ENCODE results near the gene NACC2.
A peak's percentile ranks its signal among the peaks of the same experiment; 100 is the strongest.

The NACC2 gene

GRCh38 chr9:135971111-135971766 is 123.8 kb downstream of the NACC2 start (continued):
- no peak for TF ChIP-seq ZNF324 (tag by site-specific recombination; IDR thresholded peaks at IDR 0.05)
- TF ChIP-seq IKZF3 (tag by site-specific recombination; IDR thresholded peaks at IDR 0.05) = no peak
- no peak for TF ChIP-seq ZNF544 (tag by site-specific recombination; IDR thresholded peaks at IDR 0.05)
- TF ChIP-seq ZNF140 (tag by site-specific recombination; IDR thresholded peaks at IDR 0.05) = no peak
- TF ChIP-seq ZNF239 (tag by site-specific recombination; IDR thresholded peaks at IDR 0.05) = no peak
- no peak for TF ChIP-seq ZNF214 (tag by site-specific recombination; IDR thresholded peaks at IDR 0.05; ENCODE audit: borderline replicate concordance)
- no peak for TF ChIP-seq ZNF48 (tag by site-specific recombination; IDR thresholded peaks at IDR 0.05)
- peak; percentile 67 for TF ChIP-seq ZIC2 (tag by site-specific recombination; IDR thresholded peaks at IDR 0.05)

- CTCF ChIA-PET = interaction anchor here (0.7 to 6.0 kb wide), 4 partner anchors 13 to 256 kb away, joined by 3 to 95 read pairs (median 7); no protein-coding TSS in a partner anchor
These were observed 124.8 kb downstream of the NACC2 start for GRCh38 chr9:135970128-135970815.

More at GRCh38 chr9:135970128-135970815, 124.8 kb downstream of the NACC2 start:
- H3K9me3 ChIP-seq (ENCODE audit: control insufficient read depth, insufficient read depth, low read depth, low read length) = no peaks in the 10 kb centered on the region
- POLR2A ChIA-PET = interaction anchor here (1.0 kb wide), 1 partner anchor 9 kb away, joined by 3 read pairs; the partner anchor contains the start of gene UBAC1
- H3K4me3 ChIP-seq (ENCODE audit: low read depth, low read length) = no peak overlapping the region
- H3K36me3 ChIP-seq (ENCODE audit: control insufficient read depth in 2 of 2, insufficient read depth in 1 of 2, low read length in 2 of 2) = no peaks in the 10 kb centered on the region
- no peak overlapping the region for H3K27ac ChIP-seq (ENCODE audit: extremely low read depth, low read depth, low read length)
- TF ChIP-seq ZNF580 (tag by site-specific recombination; IDR thresholded peaks at IDR 0.05) (no peak), SP2 (tag by site-specific recombination; IDR thresholded peaks at IDR 0.05) (no peak), ZNF2 (tag by site-specific recombination; IDR thresholded peaks at IDR 0.05) (no peak), ZNF184 (tag by site-specific recombination; IDR thresholded peaks at IDR 0.05) (no peak), ZNF518A (tag by site-specific recombination; conservative IDR thresholded peaks at IDR 0.05; ENCODE audit: low read depth) (no peak), ZNF707 (tag by site-specific recombination; IDR thresholded peaks at IDR 0.05) (no peak), GLIS1 (tag by site-specific recombination; IDR thresholded peaks at IDR 0.05) (no peak)
- H3K4me1 ChIP-seq (ENCODE audit: control insufficient read depth, insufficient read depth, low read length) = no peaks in the 10 kb centered on the region

Data from HEK293 (cell line).